GM10266 (cell line): ENCODE results near the gene GPR18.

ENCODE experiments used
- DNase-seq: peaks from one replicate; pipeline ENCODE4 v3.0.0; 2012; ENCODE audit errors: extremely low spot score
- TF ChIP-seq, protein P1 (sequence below): IDR thresholded peaks from 2 replicates; pipeline ENCODE4 v1.5.1; 2012; ENCODE audit warnings: mild to moderate bottlenecking, low read depth; ENCODE audit not compliant: control insufficient read depth, insufficient read depth; ENCODE audit errors: missing control alignments

Gene GPR18

DNA sequence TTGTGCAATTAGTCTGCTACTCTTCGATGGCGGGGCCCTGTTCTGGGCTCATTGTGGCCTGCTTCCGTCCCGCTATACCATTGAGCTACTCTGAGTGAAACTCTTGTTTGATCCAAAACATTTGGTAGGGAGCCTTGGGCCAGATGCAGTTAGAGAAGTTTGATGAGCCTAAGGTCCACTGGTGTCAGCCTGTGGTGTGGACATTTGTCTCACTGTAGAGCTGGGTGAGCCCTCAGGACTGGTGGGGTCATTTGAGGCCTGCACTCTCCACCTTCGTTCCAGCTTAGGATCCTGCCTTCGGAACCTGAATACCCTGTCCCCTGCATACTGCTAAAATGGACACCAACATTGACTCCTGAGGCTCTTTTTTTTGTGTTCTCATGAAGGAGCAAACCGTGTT is 50.7 kb downstream of the GPR18 start:
- TF ChIP-seq, protein P1, sequence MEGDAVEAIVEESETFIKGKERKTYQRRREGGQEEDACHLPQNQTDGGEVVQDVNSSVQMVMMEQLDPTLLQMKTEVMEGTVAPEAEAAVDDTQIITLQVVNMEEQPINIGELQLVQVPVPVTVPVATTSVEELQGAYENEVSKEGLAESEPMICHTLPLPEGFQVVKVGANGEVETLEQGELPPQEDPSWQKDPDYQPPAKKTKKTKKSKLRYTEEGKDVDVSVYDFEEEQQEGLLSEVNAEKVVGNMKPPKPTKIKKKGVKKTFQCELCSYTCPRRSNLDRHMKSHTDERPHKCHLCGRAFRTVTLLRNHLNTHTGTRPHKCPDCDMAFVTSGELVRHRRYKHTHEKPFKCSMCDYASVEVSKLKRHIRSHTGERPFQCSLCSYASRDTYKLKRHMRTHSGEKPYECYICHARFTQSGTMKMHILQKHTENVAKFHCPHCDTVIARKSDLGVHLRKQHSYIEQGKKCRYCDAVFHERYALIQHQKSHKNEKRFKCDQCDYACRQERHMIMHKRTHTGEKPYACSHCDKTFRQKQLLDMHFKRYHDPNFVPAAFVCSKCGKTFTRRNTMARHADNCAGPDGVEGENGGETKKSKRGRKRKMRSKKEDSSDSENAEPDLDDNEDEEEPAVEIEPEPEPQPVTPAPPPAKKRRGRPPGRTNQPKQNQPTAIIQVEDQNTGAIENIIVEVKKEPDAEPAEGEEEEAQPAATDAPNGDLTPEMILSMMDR, result no peak
- DNase-seq, result no peak

DNA sequence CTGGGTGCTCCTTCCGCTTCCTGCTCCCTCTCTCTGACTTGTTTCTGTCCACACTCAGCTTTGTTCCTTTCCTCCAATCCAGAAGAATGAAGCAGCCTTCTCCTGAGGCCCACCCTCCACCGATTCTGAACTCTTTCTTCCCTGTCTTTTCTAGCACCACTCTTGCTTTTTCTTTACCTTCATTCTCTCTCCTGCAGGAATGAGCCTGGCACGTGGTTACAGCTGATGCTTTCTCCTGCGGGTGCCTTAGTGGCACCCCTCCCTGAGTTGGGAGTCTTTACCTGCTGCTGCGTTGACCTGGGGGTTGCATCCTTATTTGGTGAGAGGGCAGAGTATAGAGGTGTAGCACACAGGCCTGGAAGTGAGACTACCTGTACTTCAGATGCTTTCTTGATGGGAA is 51.3 kb downstream of the GPR18 start:
- no peak for DNase-seq
- TF ChIP-seq, protein P1, result no peak

DNA sequence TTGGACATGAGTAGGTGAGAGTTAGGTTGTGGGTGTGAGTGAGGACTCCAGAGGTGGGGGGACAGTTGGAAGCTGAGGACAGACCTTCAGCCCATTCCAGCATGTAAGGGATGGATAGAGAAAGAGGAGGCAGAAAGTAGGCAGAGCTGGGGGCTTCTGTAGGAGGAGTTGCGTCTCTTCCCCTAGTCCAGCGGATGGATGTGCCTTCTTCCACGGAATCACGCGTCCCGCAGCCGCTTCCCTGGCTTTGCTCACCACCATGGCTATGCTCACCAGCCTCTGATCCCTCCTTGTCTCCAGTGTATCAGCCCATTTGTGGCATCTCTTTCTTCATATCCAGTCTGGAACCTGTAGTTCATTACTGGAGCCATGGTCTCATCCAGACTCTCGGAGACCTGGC is 52.0 kb downstream of the GPR18 start:
- TF ChIP-seq, protein P1, result no peak
- DNase-seq, result no peak

DNA sequence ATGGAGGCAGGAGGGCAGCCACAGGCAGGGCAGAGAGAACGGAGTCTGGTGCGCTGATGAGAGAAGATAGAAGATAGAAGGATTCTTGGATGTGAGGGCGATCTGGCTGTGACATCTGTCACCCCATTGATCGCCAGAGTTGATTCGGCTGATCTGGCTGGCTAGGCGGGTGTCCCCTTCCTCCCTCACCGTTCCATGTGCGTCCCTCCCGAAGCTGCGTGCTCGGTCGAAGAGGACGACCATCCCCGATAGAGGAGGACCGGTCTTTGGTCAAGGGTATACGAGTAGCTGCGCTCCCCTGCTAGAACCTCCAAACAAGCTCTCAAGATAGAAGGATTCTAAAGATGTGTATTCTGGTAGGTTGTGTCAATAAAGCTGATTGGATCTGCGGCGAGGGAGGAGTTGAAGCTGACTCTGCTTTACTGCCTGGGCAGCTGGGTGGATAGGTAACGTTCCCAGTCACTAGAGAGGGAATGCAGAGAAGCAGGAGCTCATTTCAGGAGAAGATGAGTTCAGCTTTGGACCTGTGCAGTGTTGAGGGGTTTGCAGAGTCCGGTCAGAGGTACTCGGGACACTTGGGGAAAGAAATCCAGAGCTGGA is 52.5 kb downstream of the GPR18 start:
- DNase-seq, result no peak
- TF ChIP-seq, protein P1, result no peak
